H9 (cell line): Measurements from ENCODE around the gene BEST4. TPM values are rescaled to one million over a fixed set of nuclear protein-coding genes. Genes with fewer than 3 reads are reported as not detected.

ENCODE experiments used
- DNase-seq: peaks from one replicate; pipeline ENCODE4 v3.0.0-alpha.2; 2017
- H2AFZ ChIP-seq: one replicate; pipeline ENCODE4 v1.6.1; 2013; ENCODE audit warnings: mild to moderate bottlenecking, low read length, control low read depth, moderate library complexity
- H2AK5ac ChIP-seq: 2 replicates; pipeline ENCODE4 v1.6.1; 2013; ENCODE audit warnings: low read length, control low read depth, mixed read lengths; ENCODE audit not compliant: insufficient read length
- H2BK120ac ChIP-seq: one replicate; pipeline ENCODE4 v1.6.1; 2013; ENCODE audit warnings: low read depth, mild to moderate bottlenecking, low read length, control low read depth, inconsistent platforms; ENCODE audit not compliant: poor library complexity, severe bottlenecking
- H2BK12ac ChIP-seq: 2 replicates; pipeline ENCODE4 v1.6.1; 2013; ENCODE audit warnings: low read length, control low read depth, mixed read lengths, low read depth; ENCODE audit not compliant: insufficient read length
- H2BK15ac ChIP-seq: 2 replicates; pipeline ENCODE4 v1.6.1; 2013; ENCODE audit warnings: low read depth, low read length, control low read depth
- H2BK20ac ChIP-seq: one replicate; pipeline ENCODE4 v1.6.1; 2013; ENCODE audit warnings: low read depth, mild to moderate bottlenecking, low read length, control low read depth, inconsistent platforms; ENCODE audit not compliant: poor library complexity, severe bottlenecking
- H2BK5ac ChIP-seq: 2 replicates; pipeline ENCODE4 v1.6.1; 2013; ENCODE audit warnings: low read length, control low read depth, mixed read lengths; ENCODE audit not compliant: insufficient read length
- H3K14ac ChIP-seq: 2 replicates; pipeline ENCODE4 v1.6.1; 2013; ENCODE audit warnings: low read length, control low read depth; ENCODE audit not compliant: insufficient read depth
- H3K18ac ChIP-seq: 2 replicates; pipeline ENCODE4 v1.6.1; 2013; ENCODE audit warnings: low read depth, mild to moderate bottlenecking, mixed read lengths, low read length, control low read depth; ENCODE audit not compliant: insufficient read length
- H3K23ac ChIP-seq: 2 replicates; pipeline ENCODE4 v1.6.1; 2013; ENCODE audit warnings: low read length, control low read depth, mixed read lengths, low read depth; ENCODE audit not compliant: insufficient read length
- H3K23me2 ChIP-seq: 2 replicates; pipeline ENCODE4 v1.6.1; 2013; ENCODE audit warnings: low read depth, mild to moderate bottlenecking, mixed read lengths, low read length, control low read depth; ENCODE audit not compliant: insufficient read length, poor library complexity, severe bottlenecking
- H3K27ac ChIP-seq: 2 replicates; pipeline ENCODE4 v1.5.1; 2013; ENCODE audit warnings: low read length, control low read depth, mixed read lengths, low read depth; ENCODE audit not compliant: insufficient read length
- H3K27me3 ChIP-seq: 2 replicates; pipeline ENCODE4 v1.6.1; 2013; ENCODE audit warnings: low read length, control low read depth, inconsistent platforms; ENCODE audit not compliant: insufficient read depth
- H3K4ac ChIP-seq: 2 replicates; pipeline ENCODE4 v1.6.1; 2013; ENCODE audit warnings: low read depth, mild to moderate bottlenecking, control low read depth, inconsistent platforms, low read length, moderate library complexity
- H3K4me1 ChIP-seq: 2 replicates; pipeline ENCODE4 v1.6.1; 2013; ENCODE audit warnings: low read length, control low read depth, inconsistent platforms; ENCODE audit not compliant: insufficient read depth
- H3K4me2 ChIP-seq: 2 replicates; pipeline ENCODE4 v1.6.1; 2013; ENCODE audit warnings: low read length, control low read depth, mixed read lengths; ENCODE audit not compliant: insufficient read length, insufficient read depth
- H3K56ac ChIP-seq: 2 replicates; pipeline ENCODE4 v1.6.1; 2013; ENCODE audit warnings: low read depth, mild to moderate bottlenecking, mixed read lengths, low read length, control low read depth; ENCODE audit not compliant: insufficient read length
- H3K79me1 ChIP-seq: 2 replicates; pipeline ENCODE4 v1.6.1; 2013; ENCODE audit warnings: low read depth, mild to moderate bottlenecking, moderate library complexity, low read length, control low read depth, inconsistent platforms; ENCODE audit not compliant: insufficient read depth, poor library complexity, severe bottlenecking
- H3K79me2 ChIP-seq: 2 replicates; pipeline ENCODE4 v1.6.1; 2013; ENCODE audit warnings: low read length, control low read depth, inconsistent platforms; ENCODE audit not compliant: insufficient read depth
- H3K9ac ChIP-seq: 2 replicates; pipeline ENCODE4 v1.6.1; 2013; ENCODE audit warnings: low read length, control low read depth, mixed read lengths; ENCODE audit not compliant: insufficient read length; ENCODE audit errors: extremely low read depth
- H3K9me3 ChIP-seq: one replicate; pipeline ENCODE4 v1.6.1; 2013; ENCODE audit warnings: low read depth, low read length, inconsistent platforms; ENCODE audit not compliant: control insufficient read depth
- H3T11ph ChIP-seq: one replicate; pipeline ENCODE4 v1.6.1; 2013; ENCODE audit warnings: mild to moderate bottlenecking, low read length, control low read depth, inconsistent platforms
- H4K20me1 ChIP-seq: one replicate; pipeline ENCODE4 v1.6.1; 2013; ENCODE audit not compliant: control insufficient read depth, insufficient read length, insufficient read depth
- H4K5ac ChIP-seq: 2 replicates; pipeline ENCODE4 v1.6.1; 2013; ENCODE audit warnings: low read depth, mild to moderate bottlenecking, mixed read lengths, low read length, control low read depth; ENCODE audit not compliant: insufficient read length
- H4K8ac ChIP-seq: replicated peaks from 2 replicates; pipeline ENCODE4 v1.6.1; 2013; ENCODE audit warnings: low read length, control low read depth, mixed read lengths, low read depth; ENCODE audit not compliant: insufficient read length
- H4K91ac ChIP-seq: 2 replicates; pipeline ENCODE4 v1.6.1; 2013; ENCODE audit warnings: low read depth, mild to moderate bottlenecking, moderate library complexity, mixed read lengths, low read length, control low read depth; ENCODE audit not compliant: insufficient read length
- H3K27ac Mint-ChIP-seq, 3 experiments: 2 replicates in 2 of 3; 3 replicates in 1 of 3; pipeline ENCODE4 v1.8.0; 2020 to 2021; ENCODE audit warnings: mixed read lengths in 3 of 3, mild to moderate bottlenecking in 1 of 3, moderate library complexity in 1 of 3
- H3K27me3 Mint-ChIP-seq: 2 replicates; pipeline ENCODE4 v1.8.0; 2021; ENCODE audit warnings: low read depth, mild to moderate bottlenecking, moderate library complexity, mixed read lengths
- H3K36me3 Mint-ChIP-seq, 3 experiments: 2 replicates in 2 of 3; 3 replicates in 1 of 3; pipeline ENCODE4 v1.8.0; 2020 to 2021; ENCODE audit warnings: low read depth in 3 of 3, mixed read lengths in 3 of 3; ENCODE audit not compliant: insufficient read depth in 1 of 3
- H3K4me1 Mint-ChIP-seq, 2 experiments: 2 replicates each; pipeline ENCODE4 v1.8.0; 2020; ENCODE audit warnings: mixed read lengths in 2 of 2
- H3K4me3 Mint-ChIP-seq, 2 experiments: 2 replicates in 1 of 2; 3 replicates in 1 of 2; pipeline ENCODE4 v1.8.0; 2020 to 2021; ENCODE audit warnings: mild to moderate bottlenecking in 2 of 2, mixed read lengths in 2 of 2, moderate library complexity in 1 of 2
- H3K9me3 Mint-ChIP-seq, 2 experiments: 2 replicates in 1 of 2; 3 replicates in 1 of 2; pipeline ENCODE4 v1.8.0; 2020; ENCODE audit warnings: mild to moderate bottlenecking in 2 of 2, mixed read lengths in 2 of 2, moderate library complexity in 1 of 2
- WGBS: extraction: QIAGEN DNeasy Blood & Tissue Kit; methylation state at CpG from one replicate; pipeline ENCODE4 v1.1.7; 2013; ENCODE audit warnings: missing lambda C conversion rate, low lambda C conversion rate, mixed read lengths; ENCODE audit not compliant: insufficient read length; ENCODE audit errors: extremely low coverage; 5-methylcytosine and 5-hydroxymethylcytosine counted together
- total RNA-seq: library from RNA; stranded (reverse); gene quantifications from 2 replicates; pipeline ENCODE4 v1.2.1, GENCODE V29; 2021
- TF ChIP-seq, protein P1 (sequence below): fragments of 200-600 bp; sonication (generic); conservative IDR thresholded peaks from 3 replicates; pipeline ENCODE4 v1.8.0; 2021; ENCODE audit warnings: antibody characterized with exemption, mild to moderate bottlenecking

The BEST4 gene
- total RNA-seq, 1 experiment from 2014 or later, result 1.1 TPM

DNA sequence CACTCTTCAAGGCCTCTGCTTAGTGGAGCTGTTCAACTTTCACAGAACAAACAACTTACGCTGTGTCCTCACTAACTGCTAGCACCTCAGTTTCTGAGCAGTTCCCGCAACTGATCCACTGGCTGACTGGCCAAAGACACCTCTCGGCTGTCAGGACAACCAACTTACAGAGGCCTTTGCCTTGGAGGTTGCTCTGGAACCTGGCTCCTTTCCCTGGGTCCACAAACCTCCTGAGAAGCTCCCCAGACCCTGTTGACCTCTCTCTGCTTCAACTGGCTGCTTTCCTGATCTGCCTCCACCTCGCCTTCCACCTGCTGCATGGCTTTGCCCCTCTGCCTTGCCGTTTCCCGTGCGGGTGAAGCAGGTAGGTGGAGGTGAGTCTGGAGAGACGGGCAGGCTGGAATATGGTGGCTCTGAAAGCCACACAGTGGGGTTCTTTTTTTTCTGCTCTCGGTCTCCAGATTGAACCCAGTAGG is 33.3 kb upstream of the BEST4 start:
- Histone ChIP-seq H3K4me1 (no peaks in the 10 kb centered on the region), H3K27ac (no peak overlapping the region), H2BK15ac (no peak overlapping the region), H3K27me3 (no peaks in the 10 kb centered on the region), H3K4me2 (no peak overlapping the region), H3K56ac (no peak overlapping the region), H3K79me1 (no peaks in the 10 kb centered on the region), H2AFZ (no peak overlapping the region), H3K9ac (no peak overlapping the region), H3K14ac (no peak overlapping the region), H4K5ac (no peak overlapping the region), H3T11ph (no peak overlapping the region), H2BK120ac (no peak overlapping the region), H3K9me3 (no peaks in the 10 kb centered on the region), H2BK5ac (no peak overlapping the region), H3K4ac (no peak overlapping the region), H2AK5ac (no peak overlapping the region), H4K8ac (no peak overlapping the region), H3K23me2 (peaks cover 8% of the 10 kb centered on the region), H4K91ac (no peak overlapping the region), H2BK20ac (no peak overlapping the region), H2BK12ac (no peak overlapping the region), H3K79me2 (no peaks in the 10 kb centered on the region), H3K23ac (no peak overlapping the region), H3K18ac (no peak overlapping the region), H4K20me1 (no peaks in the 10 kb centered on the region)
- no peaks in the 10 kb centered on the region; a peak in 1 of 5 replicates for H3K9me3 Mint-ChIP-seq
- DNase-seq, result no peak
- WGBS, result no CpG with 5 or more reads among the region's 9 CpGs
- TF ChIP-seq, protein P1, sequence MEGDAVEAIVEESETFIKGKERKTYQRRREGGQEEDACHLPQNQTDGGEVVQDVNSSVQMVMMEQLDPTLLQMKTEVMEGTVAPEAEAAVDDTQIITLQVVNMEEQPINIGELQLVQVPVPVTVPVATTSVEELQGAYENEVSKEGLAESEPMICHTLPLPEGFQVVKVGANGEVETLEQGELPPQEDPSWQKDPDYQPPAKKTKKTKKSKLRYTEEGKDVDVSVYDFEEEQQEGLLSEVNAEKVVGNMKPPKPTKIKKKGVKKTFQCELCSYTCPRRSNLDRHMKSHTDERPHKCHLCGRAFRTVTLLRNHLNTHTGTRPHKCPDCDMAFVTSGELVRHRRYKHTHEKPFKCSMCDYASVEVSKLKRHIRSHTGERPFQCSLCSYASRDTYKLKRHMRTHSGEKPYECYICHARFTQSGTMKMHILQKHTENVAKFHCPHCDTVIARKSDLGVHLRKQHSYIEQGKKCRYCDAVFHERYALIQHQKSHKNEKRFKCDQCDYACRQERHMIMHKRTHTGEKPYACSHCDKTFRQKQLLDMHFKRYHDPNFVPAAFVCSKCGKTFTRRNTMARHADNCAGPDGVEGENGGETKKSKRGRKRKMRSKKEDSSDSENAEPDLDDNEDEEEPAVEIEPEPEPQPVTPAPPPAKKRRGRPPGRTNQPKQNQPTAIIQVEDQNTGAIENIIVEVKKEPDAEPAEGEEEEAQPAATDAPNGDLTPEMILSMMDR, result no peak
- no peaks in the 10 kb centered on the region for H3K27me3 Mint-ChIP-seq
- H3K4me1 Mint-ChIP-seq, result peaks cover 17 to 21% of the 10 kb centered on the region in 2 experiments
- no peaks in the 10 kb centered on the region for H3K36me3 Mint-ChIP-seq
- peak overlapping the region in 1 of 3 experiments; percentile 73; a peak in 2 of 7 replicates for H3K27ac Mint-ChIP-seq
- peak overlapping the region in 1 of 2 experiments; percentile 75; a peak in 2 of 5 replicates for H3K4me3 Mint-ChIP-seq
